ENCODE results near the gene KDM4C. TPM values are rescaled to one million over a fixed set of nuclear protein-coding genes. Genes with fewer than 3 reads are reported as not detected.

KDM4C gene
- total RNA-seq, 1 experiment from 2014 or later: 4.8 TPM

DNA sequence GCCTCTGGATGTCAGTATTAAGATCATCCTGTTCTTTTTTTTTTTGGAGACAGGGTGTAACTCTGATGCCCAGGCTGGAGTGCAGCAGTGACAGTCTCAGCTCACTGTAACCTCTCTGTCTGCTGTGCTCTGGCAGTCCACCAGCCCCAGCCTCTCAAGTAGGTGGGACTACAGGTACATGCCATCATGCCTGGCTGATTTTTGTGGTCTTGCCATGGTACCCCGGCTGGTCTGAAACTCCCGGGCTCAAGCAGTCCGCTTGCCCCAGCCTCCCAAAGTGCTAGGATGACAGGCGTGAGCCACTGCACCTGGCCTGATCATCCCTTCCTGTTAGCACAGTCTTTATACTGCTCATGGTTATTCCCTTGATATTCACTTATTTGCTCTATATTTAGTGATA is 3.5 kb downstream of the KDM4C start:
- POLR2A ChIA-PET (ENCODE audit: low non-redundant PET): no interaction called here
- CTCF ChIA-PET: no interaction called here
- no peak for TF ChIP-seq EZH2 (IDR thresholded peaks at IDR 0.05; ENCODE audit: borderline replicate concordance, low read depth, low read length, poor library complexity, severe bottlenecking)
- TF ChIP-seq, protein P1, sequence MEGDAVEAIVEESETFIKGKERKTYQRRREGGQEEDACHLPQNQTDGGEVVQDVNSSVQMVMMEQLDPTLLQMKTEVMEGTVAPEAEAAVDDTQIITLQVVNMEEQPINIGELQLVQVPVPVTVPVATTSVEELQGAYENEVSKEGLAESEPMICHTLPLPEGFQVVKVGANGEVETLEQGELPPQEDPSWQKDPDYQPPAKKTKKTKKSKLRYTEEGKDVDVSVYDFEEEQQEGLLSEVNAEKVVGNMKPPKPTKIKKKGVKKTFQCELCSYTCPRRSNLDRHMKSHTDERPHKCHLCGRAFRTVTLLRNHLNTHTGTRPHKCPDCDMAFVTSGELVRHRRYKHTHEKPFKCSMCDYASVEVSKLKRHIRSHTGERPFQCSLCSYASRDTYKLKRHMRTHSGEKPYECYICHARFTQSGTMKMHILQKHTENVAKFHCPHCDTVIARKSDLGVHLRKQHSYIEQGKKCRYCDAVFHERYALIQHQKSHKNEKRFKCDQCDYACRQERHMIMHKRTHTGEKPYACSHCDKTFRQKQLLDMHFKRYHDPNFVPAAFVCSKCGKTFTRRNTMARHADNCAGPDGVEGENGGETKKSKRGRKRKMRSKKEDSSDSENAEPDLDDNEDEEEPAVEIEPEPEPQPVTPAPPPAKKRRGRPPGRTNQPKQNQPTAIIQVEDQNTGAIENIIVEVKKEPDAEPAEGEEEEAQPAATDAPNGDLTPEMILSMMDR (conservative IDR thresholded peaks at IDR 0.05; ENCODE audit: low read depth, low read length): no peak
- Histone ChIP-seq H3K4me1 (ENCODE audit: insufficient read depth, low read length, poor library complexity, severe bottlenecking) (peaks cover 3% of the 10 kb centered on the region), H3K4me3 (ENCODE audit: low read depth, low read length, poor library complexity, severe bottlenecking) (no peak overlapping the region), H3K27ac (ENCODE audit: low read depth, low read length, poor library complexity, severe bottlenecking) (no peak overlapping the region), H3K27me3 (replicated peaks; ENCODE audit: insufficient read depth, low read depth, low read length, poor library complexity) (no peaks in the 10 kb centered on the region), H3K9me3 (ENCODE audit: low read depth, low read length, poor library complexity, severe bottlenecking) (no peaks in the 10 kb centered on the region), H3K36me3 (ENCODE audit: insufficient read depth, low read length, poor library complexity, severe bottlenecking) (no peaks in the 10 kb centered on the region)
- BruUV-seq (replicated peaks): no TSS peak
- intact Hi-C loops (cut with micrococcal nuclease; ENCODE audit: unreplicated experiment): no loop called here
- no peak for DNase-seq (ENCODE audit: low spot score)

DNA sequence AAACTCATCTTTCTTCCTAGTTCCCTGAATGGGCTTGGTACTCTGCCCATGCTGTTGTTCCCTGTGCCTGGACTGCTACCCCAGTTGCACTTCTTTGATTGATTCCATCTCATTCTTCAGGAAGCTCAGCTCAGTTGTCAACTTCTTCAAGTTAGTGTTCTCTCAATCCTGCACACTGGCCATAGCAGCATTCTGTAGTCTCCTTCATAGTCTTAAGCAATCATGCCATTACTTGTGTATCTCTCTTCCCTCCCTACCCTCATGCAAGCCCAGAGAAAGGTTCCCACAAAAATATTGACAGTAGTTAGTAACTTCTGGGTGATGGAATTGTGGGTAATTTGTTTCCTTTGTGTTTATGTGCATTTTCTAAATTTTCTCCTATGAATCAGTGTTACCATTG is 5.5 kb downstream of the KDM4C start:
- TF ChIP-seq, protein P1 (conservative IDR thresholded peaks at IDR 0.05; ENCODE audit: low read depth, low read length): no peak
- TF ChIP-seq EZH2 (IDR thresholded peaks at IDR 0.05; ENCODE audit: borderline replicate concordance, low read depth, low read length, poor library complexity, severe bottlenecking): no peak
- POLR2A ChIA-PET (ENCODE audit: low non-redundant PET): no interaction called here
- no peaks in the 10 kb centered on the region for H3K27me3 ChIP-seq (replicated peaks; ENCODE audit: insufficient read depth, low read depth, low read length, poor library complexity)
- no peaks in the 10 kb centered on the region for H3K4me1 ChIP-seq (ENCODE audit: insufficient read depth, low read length, poor library complexity, severe bottlenecking)
- CTCF ChIA-PET: no interaction called here
- no peaks in the 10 kb centered on the region for H3K9me3 ChIP-seq (ENCODE audit: low read depth, low read length, poor library complexity, severe bottlenecking)
- BruUV-seq (replicated peaks): no TSS peak
- intact Hi-C loops (cut with micrococcal nuclease; ENCODE audit: unreplicated experiment): no loop called here
- DNase-seq (ENCODE audit: low spot score): no peak
- H3K27ac ChIP-seq (ENCODE audit: low read depth, low read length, poor library complexity, severe bottlenecking): no peak overlapping the region
- H3K36me3 ChIP-seq (ENCODE audit: insufficient read depth, low read length, poor library complexity, severe bottlenecking): no peaks in the 10 kb centered on the region
- H3K4me3 ChIP-seq (ENCODE audit: low read depth, low read length, poor library complexity, severe bottlenecking): no peak overlapping the region

DNA sequence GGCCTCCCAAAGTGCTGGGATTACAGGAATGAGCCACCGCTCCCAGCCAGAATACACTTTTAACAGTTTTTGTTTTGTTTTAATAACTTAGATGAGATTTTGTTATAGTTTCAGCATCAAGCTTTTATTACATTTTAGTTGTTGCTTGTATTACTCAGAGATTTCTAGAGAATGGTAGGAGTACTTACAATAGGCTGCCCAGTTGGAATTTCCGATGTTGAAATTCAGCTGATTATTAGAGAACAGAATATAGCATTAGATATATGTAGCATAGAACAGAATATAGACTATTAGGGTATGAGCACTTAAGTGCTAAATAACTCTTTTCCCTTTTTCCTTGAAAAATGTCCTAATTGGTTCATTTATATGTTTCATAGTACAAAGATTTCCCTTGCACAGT is 6.2 kb downstream of the KDM4C start:
- Histone ChIP-seq H3K27ac (ENCODE audit: low read depth, low read length, poor library complexity, severe bottlenecking) (no peak overlapping the region), H3K27me3 (replicated peaks; ENCODE audit: insufficient read depth, low read depth, low read length, poor library complexity) (no peaks in the 10 kb centered on the region), H3K4me3 (ENCODE audit: low read depth, low read length, poor library complexity, severe bottlenecking) (no peak overlapping the region), H3K36me3 (ENCODE audit: insufficient read depth, low read length, poor library complexity, severe bottlenecking) (no peaks in the 10 kb centered on the region), H3K4me1 (ENCODE audit: insufficient read depth, low read length, poor library complexity, severe bottlenecking) (no peaks in the 10 kb centered on the region), H3K9me3 (ENCODE audit: low read depth, low read length, poor library complexity, severe bottlenecking) (no peaks in the 10 kb centered on the region)
- intact Hi-C loops (cut with micrococcal nuclease; ENCODE audit: unreplicated experiment): no loop called here
- POLR2A ChIA-PET (ENCODE audit: low non-redundant PET): no interaction called here
- BruUV-seq (replicated peaks): no TSS peak
- no peak for TF ChIP-seq EZH2 (IDR thresholded peaks at IDR 0.05; ENCODE audit: borderline replicate concordance, low read depth, low read length, poor library complexity, severe bottlenecking)
- TF ChIP-seq, protein P1 (conservative IDR thresholded peaks at IDR 0.05; ENCODE audit: low read depth, low read length): no peak
- CTCF ChIA-PET: no interaction called here
- DNase-seq (ENCODE audit: low spot score): no peak
